Fibroblast of skin of right biceps (primary cell): Measurements from ENCODE around the gene KRT3.

Experiments used
- DNase-seq: peaks from one replicate; pipeline ENCODE4 v3.0.0-alpha.2; 2013

The KRT3 gene

DNA sequence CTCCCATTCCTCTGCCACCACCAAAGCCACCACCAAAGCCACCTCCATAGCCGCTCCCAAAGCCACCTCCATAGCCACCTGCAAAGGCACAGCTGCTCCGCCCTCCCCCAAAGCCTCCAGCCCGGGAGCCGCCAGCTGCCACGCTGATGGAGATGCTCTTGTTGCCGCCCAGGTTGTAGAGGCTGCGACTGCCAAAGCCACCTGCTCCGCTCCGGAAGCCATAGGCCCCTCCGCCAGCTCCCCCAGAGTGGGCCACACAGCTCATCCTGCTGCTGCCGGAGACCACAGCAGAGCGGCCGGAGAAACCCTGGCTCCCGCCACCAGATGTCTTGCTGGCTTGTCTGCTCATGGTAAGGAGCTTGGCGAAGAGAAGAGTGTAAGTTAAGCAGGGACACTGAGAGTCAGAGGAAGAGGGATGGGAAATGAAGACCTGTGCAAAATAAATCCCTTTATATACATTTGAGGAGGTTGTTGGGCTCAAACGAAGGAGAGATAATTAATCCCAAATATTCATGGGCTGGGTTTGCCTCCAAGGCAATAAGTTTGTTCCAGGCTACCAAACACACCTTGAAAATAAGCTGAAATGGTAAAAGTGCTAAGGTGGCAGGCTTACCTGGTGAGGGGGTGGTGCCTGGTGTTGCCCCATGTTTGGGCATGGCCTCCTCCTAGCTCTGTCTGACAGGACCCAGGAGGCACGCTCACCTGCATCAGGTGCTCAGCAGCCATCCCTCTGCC is at the start of gene KRT3:
KRT3 (minus strand) TSS at position 424 of the 735 bp plus-strand sequence; CDS start at position 349, 75 bp downstream.
- no peak for DNase-seq

DNA sequence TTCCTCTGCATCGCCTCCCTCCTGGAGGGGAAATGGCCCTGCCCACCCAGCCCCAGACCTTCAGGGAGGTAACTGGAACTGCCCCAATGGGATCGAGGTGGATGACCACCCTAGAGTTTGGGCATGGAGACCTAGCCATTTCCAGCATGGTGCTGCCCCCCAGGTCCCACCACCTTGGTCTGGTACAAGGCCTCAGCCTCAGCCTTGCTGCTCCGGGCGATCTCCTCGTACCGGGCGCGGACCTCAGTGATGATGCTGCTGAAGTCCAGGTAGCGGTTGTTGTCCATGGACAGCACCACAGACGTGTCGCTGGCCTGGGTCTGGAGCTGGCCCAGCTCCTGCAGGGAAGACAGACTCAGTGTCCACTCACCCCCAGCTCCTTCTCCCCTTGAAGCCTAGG is 48.5 kb upstream of the KRT3 start:
- no peak for DNase-seq

DNA sequence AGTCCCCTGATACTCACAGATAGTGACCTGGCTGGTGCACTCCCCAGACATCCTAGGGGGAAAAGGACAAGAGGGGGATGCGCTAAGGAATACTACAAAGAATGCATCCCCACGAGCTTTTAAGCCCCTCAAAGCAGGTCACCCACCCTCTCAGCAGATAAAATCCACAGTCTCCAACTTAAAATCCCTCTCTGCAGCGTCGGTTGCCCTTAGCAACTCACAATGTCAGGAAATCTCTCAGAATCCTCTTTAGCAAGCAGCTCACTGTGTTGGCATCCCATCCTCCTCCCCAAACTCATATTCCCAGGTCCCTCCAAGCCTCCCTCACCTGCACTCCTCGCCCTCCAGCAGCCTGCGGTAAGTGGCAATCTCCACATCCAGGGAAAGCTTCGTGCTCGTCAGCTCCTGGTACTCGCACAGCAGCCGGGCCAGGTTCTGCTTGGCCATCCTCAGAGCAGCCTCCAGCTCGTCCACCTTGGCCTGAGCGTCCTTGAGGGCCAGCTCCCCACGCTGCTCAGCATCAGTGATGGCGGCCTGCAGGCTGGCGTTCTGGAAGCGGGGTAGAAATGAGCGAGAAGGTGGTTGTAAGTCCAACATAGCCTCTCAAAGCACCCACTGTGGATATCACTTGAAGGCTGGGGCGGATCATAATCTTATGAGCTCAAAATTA is 43.7 kb upstream of the KRT3 start:
- DNase-seq = no peak

DNA sequence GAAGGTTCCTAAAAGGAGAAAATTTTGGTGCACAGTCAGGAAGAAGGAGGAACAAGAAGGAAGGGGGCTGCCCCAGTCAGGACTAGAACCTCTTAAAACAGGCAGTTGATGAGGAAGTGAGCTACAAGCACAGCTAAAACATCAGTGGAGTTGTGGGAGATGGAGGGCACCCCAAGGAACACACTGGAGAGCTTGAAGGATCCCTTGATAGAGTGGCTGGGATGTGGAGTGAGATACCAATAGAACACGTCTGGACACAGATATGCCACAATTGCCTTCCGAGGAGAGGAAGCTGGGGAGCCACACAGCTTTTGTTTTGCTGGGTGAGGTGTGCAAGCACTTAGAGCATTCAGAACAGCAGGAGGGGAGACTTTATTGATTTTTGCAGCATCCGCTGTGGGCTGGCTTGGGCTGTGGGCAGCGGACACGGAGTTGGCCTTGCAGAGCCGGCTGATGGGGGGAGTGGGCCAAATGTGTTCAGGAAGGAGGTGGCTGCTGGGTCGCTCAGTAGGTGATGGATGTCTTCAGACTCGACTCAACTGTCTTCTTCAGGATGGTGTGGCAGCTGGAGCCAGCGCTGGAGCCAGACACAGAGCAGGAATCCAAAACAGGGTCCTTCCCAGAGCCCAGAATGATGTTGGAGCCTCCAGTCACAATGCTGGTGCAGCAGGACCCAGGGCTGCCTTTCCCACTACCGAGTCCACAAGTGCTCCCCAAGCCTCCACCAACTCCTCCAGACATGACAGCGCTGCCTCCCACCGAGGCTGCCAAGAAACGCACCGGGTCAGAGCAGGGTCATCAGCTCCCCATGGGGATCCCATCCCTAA is 42.9 kb upstream of the KRT3 start:
- DNase-seq = no peak

DNA sequence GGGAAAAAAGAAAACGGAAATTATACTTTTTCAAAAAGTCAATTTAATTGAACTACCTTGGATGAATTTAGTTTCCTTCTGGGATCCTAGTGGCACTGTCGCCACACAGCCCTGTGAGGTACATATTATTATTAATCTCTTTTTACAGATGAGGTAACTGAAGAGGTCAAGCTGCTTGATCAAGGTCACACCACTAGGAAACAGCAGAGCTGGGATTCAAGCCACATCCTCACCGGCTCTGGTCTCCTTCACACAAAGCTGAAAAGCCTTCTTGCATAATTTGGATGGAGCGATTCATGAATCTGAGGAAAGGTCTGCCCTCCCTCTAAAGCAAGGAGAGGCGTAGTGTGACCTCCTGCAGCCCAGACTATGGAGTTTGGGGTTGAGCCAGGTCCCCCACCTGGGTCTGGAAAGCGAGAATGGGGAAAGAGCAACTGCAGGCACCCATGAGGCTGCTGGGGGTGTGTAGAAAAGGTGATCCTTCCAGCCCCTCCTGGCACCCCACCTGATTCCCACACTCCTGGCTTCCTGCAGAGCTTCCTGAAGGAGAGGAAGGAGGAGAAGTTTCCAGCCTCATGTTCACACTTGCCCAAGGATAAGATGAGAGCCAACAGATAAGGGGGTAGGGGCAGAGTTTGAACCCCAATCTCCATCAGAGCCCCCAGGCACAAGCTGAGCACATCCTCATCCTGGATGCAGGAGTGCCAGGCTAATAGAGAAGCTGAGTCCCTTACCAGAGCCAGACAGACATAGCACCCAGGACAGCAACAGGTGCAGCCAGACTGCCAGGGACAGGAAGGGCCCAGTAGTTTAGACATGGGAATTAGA is 42.1 kb upstream of the KRT3 start:
- DNase-seq = no peak

DNA sequence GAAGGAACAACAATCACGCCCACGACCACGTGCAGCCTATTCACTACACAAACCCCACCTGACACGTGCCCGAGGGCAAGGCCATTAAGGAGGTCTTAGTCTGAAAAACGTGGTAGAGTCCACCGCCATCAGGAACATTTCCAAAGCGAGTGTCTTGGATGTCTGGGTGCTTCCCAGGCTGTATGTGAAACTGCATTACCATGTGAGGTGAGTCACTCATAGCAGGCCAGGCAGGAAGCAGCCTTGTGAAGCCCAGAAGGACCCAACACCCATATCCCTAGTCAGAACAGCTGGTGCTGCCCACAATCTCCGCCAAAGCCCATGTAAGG is 41.5 kb upstream of the KRT3 start:
- DNase-seq = peak; percentile 77

DNA sequence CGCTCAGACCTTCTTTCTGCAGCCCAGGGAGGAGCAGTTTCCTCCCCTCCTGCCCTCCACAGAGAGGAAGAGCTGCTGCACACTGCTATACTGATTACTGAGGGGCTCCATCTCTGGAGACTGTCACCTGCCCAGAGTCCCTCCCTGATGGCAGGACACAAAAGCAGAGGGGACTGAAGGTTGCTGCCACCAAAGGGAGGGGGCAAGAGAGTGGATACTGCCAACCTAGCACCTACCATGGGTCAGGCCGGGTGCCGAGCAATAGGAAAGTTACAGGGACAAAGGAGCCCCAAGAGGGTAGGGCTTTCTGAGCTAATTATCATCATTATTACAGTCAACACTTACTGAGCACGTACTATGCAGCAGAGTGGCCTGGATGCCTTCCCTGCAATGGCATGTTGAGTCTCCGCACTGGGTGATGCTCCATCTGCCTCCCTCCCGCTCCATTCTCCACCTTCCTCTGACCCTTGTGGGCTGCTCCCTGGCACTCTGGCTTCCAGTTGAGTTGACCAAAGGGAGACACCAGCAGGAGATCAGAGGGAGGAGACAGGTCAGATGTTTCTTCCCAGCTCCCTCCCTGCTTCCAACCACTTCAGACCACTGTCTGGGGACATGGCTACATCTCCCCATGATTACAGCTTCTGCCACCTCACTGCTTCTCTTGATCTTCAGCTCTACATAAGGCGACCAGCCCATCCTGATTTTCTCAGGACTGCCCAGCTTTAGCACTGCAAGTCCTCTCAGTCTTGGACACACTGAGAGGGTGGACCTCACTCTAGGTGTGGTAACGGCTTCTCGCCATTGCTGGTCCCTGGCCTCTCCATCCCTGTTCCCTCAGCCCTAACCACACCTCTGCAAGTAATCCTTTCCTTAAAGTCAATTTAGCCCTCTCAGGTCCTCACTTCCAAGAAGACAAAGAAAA is 40.8 kb upstream of the KRT3 start:
- DNase-seq = no peak

DNA sequence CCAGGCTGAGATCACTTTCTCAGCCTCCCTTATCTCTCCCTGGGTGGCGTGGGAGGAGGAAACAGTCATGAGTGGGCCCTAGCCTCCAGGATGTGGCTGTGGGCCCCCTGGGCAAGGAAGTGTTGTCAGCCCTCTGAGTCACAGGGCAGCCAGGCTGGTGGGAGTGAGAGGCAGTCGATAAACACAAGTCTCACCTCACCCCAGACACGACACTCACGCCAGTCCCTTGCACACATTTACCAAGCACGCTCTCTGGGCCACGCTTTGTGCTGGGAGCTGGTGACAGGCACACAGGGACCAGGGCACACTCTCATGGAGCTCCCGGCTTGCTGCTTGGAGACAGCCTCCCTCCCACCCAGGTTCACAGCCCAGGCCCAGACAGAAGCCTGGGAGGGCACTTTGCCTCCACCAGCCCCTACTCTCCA is 40.1 kb upstream of the KRT3 start:
- peak; percentile 65 for DNase-seq

DNA sequence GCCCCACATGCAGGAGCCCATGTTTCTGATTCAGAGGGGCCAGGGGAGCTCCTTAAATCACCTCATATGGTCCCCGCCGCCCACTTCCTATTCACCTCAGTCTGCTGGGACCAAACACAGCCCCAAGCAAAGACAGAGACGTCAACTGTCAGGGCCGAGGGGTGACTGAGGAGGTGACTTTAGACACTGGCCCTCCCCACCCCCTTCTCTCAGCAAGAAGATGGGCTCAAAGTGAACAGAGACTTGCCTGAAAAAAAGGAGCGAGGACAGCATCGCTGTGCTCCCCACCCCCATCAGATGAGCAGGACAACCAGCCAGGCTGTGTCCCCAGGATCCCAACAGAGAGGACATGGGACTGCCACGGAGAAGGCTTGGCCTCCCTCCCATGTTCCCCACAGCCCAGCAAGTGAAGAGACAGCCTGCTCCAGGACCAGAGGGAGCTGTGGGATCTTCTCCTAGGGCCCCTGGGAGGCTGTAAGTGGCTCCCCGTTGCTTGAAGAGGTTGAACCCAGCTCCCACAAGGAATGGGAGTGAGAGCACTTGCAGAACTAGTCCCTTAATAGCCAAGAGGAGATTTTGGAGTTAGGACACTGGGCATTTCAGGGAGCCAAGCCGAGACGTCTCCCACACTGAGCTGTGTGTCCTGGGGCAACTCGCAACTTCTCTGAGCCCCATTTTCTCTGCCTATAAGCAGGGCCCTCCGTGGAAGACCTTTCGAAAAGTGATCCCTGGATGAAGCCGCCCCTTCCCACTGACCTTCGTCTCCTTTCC is 39.5 kb upstream of the KRT3 start:
- DNase-seq = no peak

DNA sequence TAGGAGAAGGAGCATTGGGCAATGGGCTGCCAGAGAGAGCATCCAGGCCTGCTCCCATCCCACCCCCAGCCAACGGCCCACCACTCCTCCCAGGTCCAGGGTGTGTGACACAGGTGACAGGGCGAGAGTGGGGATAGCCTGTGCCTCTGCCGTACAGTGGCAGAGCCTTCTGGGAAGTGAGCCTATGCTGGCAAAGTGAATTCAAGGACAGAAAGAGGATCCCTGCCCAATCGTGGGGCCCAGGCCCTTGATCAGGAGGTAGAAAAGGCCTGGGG is 38.7 kb upstream of the KRT3 start:
- DNase-seq = no peak

DNA sequence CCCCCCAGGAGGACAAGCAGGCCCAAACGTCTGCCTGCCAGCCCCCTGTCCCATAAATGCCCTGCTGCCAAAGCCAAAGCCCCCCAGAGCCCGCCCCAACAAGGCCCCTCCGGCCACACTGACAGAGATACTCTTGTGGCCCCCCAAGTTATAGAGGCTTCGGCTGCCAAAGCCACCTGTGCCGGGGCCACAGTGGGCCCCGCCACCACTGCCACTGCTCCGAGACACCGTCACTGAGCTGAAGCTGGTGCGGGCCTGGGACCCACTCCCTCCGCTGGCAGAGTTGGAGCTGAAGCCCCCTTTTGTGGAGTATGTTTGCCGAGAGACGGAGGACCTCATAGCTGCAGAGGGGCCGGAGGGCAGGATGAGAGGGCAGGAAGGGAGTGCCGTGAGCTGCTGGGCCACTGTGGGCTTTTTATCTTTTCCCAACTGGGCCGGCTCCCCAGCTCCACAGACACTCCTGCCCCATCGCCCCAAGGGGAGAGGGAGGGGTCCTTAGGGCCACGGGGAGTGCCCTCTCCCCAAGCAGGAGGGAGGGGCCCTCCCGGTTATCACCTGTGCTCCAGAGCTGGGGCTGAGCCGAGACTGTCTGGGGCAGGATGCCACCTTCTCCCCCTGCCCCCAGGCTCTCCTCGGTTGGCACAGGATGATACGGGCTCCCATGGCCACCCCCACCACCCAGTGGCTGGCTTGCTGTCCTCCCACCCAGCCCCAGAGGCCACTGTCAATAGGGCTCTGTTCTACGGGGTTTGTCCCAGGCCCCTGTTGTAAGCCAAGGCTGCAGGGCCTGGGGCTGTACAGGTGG is 38.2 kb upstream of the KRT3 start, which contains the start of gene KRT79:
KRT79 (minus strand) TSS at position 390 of the 805 bp plus-strand sequence; CDS start at position 339, 51 bp downstream.
- no peak for DNase-seq

DNA sequence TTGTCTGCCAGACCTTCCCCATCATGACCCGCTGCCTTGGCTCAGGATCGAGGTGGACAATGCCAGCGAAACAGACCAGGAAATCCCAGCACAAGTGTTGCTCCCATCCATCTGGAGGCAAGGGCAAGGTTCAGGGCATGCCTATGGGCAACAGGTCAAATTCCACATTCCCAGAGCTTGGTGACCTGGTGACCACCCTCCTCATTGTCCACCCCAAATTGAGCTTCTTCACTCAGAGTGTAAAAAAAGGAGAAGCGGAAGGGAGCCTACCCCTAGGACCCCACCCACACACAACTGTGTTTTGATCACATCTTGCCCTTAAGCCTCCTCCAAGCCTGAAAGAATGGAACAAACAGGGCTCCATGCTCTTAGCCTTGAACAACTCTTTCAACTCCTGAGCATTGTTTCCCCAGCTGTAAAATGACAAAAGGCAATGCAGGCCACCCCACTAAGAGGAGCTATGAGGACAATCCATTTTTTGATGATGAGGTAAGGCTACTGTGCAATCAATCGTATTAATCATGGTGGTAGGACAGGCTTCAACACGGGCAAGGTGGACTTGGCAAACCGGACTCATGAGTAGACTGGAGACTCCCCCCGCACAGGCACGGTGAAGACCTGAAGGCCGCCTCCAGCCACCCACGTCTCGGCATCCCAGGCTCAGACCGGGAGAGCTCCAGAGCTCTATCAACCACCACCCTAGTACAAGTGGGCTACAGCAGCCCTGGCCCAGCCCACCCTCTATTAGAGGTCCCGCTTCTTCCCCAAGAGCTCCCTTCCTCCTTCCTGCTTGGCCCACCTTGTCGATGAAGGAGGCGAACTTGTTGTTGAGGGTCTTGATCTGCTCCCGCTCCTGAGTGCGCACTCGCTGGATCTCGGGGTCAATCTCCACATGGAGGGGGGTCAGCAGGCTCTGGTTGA is 37.3 kb upstream of the KRT3 start:
- DNase-seq = no peak

DNA sequence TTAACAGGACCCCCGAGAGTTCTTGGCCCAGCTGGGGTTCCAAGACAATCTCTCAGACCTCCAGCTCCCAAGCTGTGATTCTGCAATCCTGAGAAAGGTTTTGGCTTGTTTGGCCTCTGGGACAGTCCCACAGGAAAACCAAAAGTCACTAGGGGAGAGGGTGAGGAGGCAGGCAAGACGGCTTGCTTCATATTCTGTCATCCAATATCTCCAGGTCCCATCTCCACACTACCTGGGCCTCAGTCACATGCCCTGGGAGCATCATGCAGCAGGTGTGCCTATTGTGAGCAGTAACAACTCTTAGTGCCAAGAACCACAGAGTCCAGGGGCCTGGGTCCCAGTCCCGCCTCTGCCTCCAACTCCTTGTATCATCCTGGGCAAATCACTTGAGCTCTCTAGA is 36.5 kb upstream of the KRT3 start:
- DNase-seq = no peak

DNA sequence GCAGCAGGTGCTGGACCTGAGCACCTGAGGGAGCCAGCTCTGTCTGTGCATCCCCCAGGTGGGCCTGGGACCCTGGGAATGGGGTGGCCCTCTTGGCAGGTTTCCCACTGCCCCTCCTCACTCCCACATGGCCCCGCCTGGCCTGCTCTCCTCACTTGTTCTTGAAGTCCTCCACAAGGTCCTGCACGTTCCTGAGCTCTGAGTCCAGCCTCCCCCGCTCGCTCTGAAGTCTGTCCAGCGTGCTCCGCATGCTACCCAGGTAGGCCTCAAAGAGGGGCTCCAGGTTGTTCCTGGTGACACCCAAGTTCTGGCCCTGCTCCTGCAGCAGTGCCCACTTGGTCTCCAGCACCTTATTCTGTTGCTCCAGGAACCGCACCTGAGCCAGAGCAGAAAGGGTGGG is 35.3 kb upstream of the KRT3 start:
- DNase-seq = no peak

DNA sequence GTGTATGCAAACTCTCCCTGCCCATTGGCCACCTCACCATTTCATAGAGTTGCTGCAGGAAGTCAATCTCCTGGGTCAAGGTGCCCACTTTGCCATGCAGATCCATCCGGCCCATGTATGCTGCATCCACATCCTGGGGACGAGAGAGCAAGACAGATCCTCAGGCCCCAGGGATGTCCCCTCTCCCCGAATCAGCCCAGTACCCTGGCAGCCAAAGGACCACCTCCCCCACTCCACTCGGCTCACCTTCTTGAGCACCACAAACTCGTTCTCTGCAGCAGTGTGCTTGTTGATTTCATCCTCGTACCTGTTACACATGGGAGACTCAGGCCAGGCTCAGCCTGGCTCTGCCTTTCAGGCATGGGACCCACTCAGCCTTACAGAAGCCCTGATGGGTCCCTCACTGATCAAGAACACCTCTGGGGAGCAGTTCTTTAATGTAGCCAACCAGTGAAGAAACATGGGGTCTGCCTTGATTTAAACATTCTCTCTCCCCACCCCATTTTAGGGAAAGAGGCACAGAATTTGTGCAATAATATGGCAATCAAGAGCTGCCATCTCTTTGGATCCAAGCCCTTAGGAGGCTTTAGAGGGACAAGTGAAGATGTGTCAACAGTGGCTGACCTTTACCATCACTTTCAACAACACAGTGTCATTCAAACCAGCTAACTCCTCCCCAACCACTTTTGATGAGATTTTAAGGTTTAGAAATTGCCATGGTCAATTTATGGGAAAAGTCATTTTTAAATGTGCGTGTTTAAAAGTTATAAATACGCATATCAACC is 34.3 kb upstream of the KRT3 start:
- no peak for DNase-seq

DNA sequence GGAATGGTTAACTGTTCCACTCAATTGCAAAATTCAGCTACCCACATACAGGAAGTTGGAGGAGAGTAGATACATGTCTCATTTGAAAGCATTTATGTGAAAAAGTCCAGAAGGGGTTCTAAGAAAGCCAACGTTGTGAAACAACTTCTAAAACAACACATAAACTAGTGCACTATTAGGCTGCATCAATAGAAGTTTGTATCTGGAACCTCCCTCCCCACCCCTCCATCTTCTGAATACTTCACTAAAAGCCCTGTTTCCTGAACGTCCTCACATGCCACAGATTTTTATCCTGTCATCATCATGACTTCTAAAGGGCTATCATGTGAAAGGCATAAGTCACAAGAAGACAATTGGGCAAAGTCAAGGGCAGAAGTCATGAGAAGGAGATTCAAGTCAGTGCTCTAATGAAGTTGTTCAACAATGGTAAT is 32.7 kb upstream of the KRT3 start:
- no peak for DNase-seq

DNA sequence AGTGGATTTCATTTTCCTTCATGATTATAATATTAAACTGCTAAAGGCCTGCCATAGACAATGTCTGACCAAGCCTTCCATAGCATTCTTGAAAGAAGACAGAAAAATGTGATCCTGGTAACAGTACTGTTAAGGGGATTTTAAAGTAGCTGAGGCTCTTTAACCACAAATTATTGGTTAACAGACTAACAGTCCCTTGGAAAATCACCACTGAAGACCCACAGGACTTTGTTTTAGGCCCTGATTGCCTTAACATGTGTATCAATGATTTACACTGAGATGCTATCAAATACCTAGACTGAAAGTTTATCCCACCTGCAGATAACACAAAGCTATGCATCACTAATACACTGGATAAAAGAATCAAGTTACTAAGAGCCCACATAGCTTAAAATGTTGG is 32.2 kb upstream of the KRT3 start:
- no peak for DNase-seq

DNA sequence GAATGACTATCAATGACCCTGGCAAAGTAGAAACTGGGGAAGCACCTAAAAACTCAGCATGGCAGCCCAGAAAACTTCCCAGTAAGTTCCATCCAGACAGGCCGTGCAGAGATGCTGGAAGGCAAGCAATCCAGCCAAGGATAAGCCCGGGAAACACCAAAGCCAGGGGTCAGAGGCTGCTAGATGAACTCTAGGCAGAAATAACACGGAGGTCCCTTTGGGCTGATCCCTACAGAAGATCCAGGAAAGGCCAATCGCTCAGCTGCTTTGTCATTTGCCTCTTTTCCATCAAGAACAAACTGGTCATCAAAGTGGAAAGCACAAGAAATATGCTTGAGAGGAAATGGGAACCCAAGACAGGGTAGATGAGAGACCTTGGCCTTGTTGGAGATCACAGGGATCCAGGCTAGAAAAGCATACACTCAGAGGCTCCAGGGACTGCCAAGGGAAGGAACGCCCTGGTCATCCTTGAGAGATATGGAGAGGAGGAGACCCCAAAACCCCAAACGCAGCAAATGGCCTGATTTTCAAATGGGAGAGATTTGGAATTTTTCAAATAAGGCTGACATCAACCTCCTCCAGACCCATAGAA is 31.7 kb upstream of the KRT3 start:
- no peak for DNase-seq
